ENCODE data around the gene MAGEA1.

GRCh38 chrX:153225438-153226098 lies 46.5 kb downstream of the MAGEA1 start:
- TF ChIP-seq EZH2 (IDR thresholded peaks at IDR 0.05) (no peak), POLR2AphosphoS5 (IDR thresholded peaks at IDR 0.05; ENCODE audit: borderline replicate concordance, low read depth, low read length) (no peak)

All from SK-N-MC (cell line).